GM18870 (cell line): Measurements from ENCODE around the gene GPR89B.
"Not testable (repeated sequence)": the region's sequence is repeated elsewhere in the genome, so short reads cannot be mapped to it uniquely, and the experiment has no call there.

Experiments used
- ATAC-seq: cut with Tn5 transposase; IDR thresholded peaks from one replicate; pipeline ENCODE4 v1.9.1; 2021; ENCODE audit warnings: moderate library complexity; ENCODE audit not compliant: unreplicated experiment

GPR89B gene

DNA sequence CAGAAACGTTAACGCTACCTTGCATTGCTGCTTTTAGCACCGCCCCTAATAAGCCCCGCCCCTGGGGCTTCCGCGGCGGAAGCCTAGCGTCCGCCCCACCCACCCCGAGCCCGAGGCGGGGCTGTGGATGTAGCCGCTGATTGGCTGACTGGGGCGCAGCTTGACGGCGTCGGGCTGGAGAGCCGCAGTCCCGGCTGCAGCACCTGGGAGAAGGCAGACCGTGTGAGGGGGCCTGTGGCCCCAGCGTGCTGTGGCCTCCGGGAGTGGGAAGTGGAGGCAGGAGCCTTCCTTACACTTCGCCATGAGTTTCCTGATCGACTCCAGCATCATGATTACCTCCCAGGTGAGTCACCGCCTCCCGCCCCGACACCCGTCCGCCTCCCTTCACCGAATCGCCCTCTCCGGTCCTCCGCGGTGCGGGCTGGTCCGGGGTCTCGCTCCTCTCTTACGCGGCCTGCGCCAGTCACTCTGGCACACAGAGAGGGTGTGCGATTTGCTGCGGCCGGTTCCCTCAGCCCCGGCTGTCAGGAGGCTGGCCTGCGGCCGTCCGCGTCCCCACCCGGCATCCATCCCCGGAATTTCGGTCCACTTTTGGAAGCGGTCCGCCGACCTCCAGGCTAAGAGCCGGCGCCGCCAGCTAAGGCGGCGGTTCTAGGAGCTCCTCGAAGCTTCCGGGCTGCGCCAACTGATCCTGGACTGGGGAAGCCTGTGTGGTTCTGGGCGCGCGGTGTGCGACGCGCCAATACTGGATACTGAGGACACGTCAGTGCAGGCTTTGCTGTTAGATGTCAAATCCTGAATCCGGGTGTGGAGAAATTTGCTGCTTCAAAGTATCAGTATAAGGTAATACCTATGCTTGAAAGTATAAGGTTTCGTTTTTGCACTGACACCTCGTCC is at the start of gene GPR89B:
TSS of gene GPR89B (plus strand) at position 185 of the 897 bp plus-strand sequence. CDS start at position 302, 117 bp downstream.
- ATAC-seq: peak; percentile 84

DNA sequence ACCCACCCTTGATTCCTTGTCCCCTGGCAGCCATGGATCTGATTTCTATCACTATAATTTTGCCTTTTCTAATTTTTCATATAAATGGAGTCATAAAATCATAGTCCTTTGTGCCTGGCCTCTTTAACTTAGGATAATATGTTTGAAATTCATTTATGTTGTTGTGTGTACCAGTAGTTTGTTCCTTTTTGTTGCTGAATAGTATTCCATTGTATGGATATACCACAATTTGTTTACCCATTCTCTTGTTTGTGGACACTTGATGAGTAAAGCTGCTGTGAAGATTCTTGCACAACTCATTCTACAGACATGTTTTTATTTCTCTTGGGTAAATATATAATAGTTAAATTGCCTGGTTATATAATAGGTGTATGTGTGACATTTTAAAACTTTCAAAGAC is 48.3 kb upstream of the GPR89B start:
- no peak for ATAC-seq

DNA sequence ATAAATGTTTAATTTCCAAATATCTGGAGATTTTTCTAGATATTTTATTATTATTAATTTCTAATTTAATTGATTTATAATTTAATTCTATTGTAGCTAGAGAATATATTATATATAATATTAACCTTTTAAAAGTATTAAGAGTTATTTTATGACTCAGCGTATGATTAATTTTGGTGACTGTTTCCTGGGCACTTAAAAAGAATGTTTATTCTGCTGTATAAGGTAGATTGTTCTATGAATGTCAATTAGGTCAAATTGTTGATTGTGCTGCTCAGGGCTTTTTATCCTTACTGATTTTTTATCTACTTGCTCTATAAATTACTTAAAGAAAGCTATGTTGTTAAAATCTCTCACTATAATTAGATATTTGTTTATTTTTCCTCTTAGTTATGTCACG is 45.7 kb upstream of the GPR89B start:
- ATAC-seq: no peak

DNA sequence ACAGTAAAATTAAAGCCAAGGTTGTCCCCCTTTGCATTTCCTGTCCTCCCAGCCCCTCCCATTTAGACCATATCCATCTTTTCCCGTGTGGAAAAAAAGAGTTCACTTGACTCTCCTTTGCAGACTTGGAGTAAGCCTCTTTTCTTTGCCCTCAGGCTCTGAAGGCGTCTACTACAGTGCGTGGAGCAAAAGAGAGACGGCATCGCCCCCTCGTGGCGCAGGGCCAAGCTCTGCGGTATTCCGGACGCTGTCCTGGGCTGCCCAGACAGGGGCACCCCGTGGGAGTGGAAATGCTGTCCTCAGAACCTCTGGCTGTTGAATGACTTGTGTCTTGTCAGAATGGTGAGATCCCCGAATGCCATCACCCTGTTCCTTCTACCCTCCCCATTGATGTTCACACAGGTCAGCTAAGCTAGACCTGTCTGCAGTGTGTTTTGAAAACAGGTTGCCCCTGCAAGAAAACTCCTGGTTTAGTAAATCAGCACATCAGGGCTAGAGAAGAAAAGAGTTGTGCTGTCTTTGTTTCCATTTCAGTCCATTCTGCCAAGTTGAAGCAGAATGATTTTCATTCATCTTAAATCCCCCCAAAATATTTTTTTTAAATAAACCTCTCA is 37.9 kb upstream of the GPR89B start:
- no peak for ATAC-seq

DNA sequence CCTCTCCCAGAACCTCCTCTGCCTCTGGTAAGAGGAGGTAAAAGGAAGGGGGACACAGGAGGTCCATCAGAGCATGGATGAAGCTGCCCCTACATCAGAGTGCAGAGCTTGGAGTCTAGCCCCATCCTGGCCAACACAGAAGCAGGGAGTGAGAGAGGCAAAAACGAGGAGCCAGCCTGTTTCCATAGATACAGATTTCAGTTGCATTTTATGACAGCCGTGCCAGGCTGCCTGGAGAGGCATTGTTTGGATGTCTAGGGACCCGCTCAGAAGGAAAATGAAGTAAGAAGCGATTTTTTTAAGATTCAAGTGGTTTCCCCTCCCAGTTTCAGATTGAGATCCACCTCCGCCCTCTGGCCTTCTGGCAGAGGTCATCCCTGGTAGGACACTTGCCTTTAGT is 37.1 kb upstream of the GPR89B start:
- ATAC-seq: no peak

DNA sequence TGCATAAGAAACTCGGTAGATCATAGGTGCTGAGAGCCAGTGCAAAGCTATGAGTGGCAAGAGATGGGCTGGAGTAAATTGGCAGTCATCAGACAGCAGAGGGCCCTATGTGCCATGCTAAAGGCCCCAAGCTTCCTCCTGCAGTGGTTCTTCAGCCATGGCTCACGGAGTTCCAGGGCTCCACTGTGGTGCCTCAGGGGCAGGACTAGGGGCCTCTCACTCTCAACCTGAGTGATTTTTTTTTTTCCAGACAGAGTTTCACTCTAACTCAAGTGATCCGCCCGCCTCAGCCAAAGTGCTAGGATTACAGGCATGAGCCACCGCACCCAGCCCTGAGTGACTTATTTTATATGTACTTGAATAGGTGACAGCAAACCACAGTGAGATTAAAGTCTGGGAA is 36.0 kb upstream of the GPR89B start:
- no peak for ATAC-seq

DNA sequence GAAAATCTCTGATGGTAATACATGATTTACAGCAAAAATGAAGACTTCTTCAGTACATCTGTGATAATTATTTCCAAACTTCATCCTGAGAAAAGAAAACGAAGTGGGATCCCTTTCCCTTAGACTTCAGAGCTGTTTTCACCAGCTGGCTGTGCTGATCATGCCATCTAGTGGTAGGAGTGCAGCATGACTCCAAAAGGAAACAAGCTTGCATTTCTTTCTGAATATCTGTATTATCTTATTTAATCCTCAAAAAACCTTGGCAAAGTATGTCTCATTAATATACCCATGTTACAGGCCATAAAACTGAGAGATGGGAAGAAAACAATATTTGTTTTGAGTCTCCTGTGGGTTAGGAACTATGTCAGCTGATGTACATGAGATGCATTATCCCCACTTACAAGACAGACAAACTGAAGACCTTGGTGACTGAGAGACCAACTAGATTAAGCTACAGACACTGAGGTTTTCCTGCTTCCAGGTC is 35.4 kb upstream of the GPR89B start:
- ATAC-seq: no peak

DNA sequence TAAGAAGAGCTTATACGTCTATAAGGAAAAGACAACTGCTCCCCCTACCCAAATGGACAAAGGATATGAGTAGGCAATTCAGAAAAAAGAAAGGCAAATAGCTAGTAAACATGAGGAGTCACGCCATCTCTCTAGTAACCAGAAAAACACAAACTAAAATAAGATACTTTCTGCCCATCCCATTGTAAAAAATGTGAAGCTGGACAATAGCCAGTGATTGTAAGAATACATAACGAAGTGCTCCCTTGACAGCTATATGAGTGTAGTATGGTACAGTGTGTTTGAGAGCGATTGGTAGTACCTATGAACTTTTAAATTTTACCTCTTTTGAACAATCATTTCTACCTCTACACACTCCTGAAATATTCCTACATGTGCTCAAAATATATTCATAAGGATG is 33.1 kb upstream of the GPR89B start:
- no peak for ATAC-seq

DNA sequence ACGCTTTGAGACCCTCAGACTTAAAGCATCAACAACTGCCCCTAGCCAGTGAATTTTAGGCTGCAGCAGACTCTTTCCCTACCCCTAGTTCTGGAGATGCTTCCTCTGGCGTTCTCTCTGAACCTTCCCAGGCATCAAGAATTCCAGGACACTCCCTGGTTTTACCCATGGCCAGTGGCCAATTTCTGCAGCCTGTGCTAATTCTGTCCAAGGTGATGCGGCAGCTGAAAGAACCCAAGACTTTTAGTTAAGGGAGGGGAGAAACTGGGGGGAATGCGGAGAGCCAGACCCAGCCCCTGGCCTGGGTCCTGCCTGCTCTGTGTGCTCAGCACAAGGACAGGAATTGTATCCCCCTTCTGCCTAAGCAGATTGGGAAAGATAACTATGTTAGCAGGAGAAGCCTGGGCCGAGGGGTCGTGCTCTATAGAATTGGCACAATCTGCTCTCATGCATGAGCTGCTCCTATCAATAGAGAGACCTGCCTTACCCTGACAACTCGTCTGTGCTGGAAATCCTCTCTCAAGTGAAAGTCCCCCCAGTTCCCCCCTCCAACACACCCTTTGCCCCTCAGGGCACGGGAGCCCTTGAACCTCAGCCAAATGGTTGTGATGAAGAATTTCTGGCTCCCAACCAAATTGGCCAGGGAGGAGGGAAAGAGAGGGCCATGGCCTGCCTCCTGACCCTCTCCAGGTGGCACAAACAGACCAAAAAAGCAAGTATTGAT is 31.0 kb upstream of the GPR89B start:
- ATAC-seq: no peak

DNA sequence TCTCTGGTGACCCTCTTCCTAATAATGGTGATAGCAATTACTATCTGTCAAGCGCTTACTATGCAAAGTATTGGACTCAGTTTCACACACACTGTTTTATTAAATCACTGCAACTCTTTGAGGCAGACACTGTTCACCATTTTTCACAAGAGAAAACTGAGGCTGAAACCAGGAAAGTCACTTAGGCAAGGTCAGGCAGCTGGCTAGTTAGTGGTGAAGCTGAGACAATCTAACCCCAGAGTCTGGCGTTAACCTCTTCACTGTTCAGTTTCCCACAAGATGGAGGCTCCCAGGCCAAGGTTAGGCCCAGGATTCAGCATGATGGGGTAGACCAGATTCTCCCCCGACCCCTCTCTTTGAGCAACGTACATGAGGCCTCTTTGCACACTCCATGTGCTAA is 30.4 kb upstream of the GPR89B start:
- no peak for ATAC-seq

DNA sequence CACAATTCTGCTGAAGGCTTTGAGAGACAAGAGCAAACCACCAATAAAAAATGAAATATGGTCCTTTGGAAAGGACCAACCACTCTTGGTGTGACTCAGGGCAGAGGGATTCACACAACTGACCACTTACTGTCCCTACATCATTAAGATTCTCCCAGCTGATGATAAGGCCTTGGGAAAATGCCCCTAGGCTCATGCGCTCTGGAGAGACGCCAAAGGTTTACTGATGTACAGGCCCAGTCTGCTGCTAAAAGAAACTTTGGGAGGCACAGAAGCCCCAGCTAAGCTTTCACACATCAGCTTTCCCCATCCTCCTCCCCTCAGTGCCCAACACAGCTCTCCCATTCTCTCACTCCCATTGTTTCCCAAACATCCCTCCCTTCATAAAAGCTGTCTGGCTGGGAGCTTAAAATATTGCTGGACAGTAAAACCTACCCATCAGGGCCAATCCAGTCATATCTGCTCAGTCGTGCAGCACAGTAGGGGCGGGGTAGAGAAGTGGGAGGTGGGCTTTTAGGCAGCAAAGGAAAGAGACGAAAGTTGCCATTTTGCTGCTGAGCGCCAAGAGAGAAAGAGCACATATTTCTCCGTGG is 25.9 kb upstream of the GPR89B start, which contains the start of gene GJA8:
TSS of gene GJA8 (plus strand) at position 543 of the 593 bp plus-strand sequence. CDS start 5,161 bp downstream, outside the sequence.
- no peak for ATAC-seq

DNA sequence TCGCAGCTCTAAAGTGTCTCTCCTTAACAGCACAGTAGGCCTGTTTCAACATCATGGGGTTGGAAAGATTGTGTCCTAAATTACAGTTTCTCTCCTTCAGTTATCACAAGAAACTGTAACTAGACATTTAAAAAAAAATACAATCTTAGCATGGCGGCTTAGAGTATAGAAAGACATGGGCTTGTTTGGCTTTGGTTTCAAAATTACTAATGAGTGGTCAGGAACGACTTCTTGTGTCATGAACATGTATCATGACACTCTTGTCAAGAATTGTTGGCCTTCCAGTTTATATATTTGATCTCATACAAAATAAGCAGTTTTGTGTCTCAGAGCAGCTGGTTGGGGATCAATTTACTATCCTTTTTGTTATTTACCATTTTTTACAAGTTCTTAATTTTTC is 23.5 kb upstream of the GPR89B start:
- ATAC-seq: no peak

DNA sequence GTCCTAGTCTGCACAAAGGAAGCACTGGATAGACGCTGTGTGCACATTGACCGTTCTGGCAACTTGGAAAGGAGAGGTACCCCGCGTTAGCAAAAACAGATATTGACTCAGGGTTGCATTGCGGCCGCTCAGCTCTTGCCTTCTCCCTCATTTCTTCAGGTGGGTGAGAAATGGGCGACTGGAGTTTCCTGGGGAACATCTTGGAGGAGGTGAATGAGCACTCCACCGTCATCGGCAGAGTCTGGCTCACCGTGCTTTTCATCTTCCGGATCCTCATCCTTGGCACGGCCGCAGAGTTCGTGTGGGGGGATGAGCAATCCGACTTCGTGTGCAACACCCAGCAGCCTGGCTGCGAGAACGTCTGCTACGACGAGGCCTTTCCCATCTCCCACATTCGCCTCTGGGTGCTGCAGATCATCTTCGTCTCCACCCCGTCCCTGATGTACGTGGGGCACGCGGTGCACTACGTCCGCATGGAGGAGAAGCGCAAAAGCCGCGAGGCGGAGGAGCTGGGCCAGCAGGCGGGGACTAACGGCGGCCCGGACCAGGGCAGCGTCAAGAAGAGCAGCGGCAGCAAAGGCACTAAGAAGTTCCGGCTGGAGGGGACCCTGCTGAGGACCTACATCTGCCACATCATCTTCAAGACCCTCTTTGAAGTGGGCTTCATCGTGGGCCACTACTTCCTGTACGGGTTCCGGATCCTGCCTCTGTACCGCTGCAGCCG is 20.3 kb upstream of the GPR89B start:
- no peak for ATAC-seq

DNA sequence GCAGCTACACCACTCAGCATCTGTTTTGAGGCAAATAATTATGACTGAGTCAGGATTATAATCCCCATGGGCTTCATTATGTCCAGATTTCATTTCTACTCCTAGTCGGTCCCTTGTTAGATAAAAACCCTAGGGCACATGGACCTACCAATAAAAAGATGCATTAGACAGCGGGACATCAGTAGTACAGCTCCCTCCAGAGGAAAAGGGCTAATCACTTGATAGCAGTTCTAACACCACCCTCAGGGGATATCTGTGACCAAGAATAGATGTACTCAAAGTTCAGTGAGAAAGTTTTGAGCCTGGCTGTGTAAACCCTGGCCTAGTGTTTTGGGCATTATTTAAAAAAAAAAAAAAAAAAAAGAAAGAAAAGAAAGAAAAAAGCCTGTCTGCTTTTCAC is 15.7 kb upstream of the GPR89B start:
- no peak for ATAC-seq

DNA sequence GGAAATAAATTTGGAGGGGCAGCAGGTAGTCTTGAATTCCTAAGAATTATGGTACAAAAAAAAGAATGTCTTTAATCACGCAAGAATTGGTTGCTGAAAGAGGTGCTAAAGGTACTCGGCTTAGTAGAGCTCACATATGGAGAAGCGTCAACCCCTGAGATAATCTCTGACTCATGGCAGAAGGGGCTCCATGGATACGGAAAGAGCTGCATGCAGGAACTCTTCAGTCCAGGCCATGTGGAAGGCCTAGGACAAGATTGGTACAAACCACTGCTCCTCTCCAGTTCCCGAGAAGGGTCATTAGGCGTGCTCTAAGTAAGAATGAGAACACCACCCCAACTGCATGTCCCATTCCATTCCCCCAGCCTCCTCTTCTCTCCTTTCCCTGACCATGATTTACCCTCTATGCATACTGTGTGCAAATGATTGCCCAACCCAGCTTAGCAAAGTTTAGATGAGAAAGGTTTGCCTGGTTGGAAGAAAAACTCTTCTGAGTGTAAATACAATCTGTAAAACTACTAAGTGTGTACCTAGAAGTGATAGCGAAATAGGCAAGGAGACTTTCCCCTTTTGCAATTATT is 14.8 kb upstream of the GPR89B start:
- ATAC-seq: no peak

DNA sequence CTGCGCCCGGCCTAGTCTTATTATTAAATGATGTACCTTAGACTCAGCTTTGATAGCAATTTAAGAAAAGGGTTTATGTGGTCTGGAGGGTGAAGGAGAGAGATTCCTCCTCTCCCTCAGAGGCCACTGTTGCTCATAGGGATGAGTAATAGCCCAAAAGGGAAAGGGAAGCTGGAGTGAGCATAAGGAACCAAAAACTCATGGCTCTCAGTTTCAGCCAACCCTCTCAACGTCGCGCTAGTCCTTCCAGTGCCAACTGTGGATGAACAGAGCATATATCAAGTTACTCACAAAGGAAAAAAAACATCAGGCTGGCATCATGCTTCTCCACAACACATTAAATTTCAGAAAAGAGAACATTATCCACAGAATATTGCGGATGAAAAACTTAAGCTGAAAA is 8.3 kb upstream of the GPR89B start:
- no peak for ATAC-seq

DNA sequence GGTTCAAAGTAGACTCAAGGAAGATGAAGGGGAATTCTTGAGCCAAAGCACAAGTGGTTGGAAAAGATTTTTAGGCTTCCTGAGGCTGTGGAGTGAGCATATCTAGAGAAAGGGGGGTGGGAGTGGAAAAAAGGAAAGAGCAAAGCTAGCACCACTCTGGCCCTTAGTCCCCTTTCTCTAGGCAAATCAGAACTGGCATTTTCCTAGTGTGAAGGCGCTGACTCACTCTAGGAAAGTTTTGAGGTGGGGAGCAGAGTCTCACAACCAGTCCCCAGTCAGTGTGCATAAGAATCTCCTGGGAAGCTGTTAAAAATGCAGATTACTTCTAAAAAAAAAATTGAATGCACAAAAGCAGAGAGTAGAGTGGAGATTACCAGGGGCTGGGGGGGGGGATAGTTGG is 3.4 kb upstream of the GPR89B start:
- ATAC-seq: no peak

DNA sequence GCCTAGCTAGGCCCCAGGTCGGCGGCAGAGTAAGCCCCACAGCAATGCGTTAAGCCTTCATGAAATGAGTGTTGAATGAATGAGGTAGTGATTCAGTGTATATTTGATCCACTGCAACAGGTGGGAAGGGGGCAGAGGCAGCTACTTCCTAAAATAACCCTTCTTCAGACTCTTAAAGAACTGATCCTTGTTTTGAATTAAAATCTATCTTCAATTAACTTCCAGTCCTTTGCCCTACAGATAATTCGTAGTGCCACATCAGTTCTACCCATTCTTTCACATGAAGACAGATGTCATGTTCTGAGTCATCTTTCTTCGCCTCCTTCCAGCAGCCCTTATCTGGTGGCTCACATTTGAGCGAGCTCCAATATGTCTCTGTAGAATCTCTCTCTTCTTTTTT is 1.0 kb upstream of the GPR89B start:
- not testable (repeated sequence) for ATAC-seq

DNA sequence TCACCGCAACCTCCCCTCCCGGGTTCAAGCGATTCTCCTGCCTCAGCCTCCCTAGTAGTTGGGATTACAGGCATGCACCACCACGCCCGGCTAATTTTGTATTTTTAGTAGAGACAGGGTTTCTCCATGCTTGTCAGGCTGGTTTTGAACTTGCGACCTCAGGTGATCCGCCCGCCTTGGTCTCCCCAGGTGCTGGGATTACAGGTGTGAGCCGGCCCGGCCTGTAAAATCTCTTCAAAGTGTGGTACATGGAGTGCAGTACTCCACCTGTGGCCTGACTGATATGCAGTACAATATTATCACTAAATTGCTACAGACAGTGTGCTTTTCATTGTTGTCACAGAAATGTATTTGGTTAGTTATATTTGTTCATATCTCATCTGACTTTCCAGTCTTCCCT is 531 bp upstream of the GPR89B start:
- peak; percentile 4 for ATAC-seq

DNA sequence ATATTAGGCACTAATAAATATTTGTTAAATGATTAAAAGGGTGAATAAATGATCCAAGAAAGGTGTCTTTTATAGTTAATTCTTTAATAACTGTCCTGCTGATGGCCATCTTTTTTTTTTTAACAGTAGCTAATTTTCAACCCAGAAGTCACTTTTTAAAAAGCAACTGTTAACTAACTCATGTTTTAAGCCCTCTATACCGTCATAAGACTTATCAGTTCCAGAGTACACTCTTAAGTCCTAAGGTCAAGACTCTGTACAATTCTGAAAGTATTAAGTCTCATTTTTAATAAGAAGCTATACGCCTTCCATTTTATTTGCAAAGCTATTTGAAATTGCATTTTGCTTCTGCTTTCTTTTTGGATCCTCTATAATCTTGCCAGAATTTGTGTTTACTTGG is 2.9 kb downstream of the GPR89B start:
- ATAC-seq: not testable (repeated sequence)
